NCI-H748 (cell line): ENCODE measurements around the gene BBS10.
"Not testable (repeated sequence)": the region's sequence is repeated elsewhere in the genome, so short reads cannot be mapped to it uniquely, and the experiment has no call there.

Experiments used
- DNase-seq: peaks from one replicate; lab custom pipeline; 2025; ENCODE audit not compliant: unreplicated experiment; lab: John Stamatoyannopoulos, UW

Gene BBS10

GRCh38 chr12:76332606-76333005 is 15.6 kb downstream of the BBS10 start:
- no peak for DNase-seq

- DNase-seq, result no peak
Measured at GRCh38 chr12:76329606-76330005, 18.6 kb downstream of the BBS10 start.

GRCh38 chr12:76329159-76329558 is 19.1 kb downstream of the BBS10 start:
- no peak for DNase-seq

GRCh38 chr12:76319595-76320319 is 28.5 kb downstream of the BBS10 start:
- DNase-seq, result not testable (repeated sequence)

- DNase-seq, result no peak
Measured at GRCh38 chr12:76318773-76319594, 29.2 kb downstream of the BBS10 start.

GRCh38 chr12:76317976-76318375 is 30.2 kb downstream of the BBS10 start:
- DNase-seq, result no peak

GRCh38 chr12:76316468-76316867 is 31.7 kb downstream of the BBS10 start:
- no peak for DNase-seq

- no peak for DNase-seq
Measured at GRCh38 chr12:76313299-76313698, 34.9 kb downstream of the BBS10 start.

GRCh38 chr12:76312315-76312714 is 35.9 kb downstream of the BBS10 start:
- DNase-seq, result no peak

GRCh38 chr12:76311796-76312195 is 36.4 kb downstream of the BBS10 start:
- DNase-seq, result no peak

GRCh38 chr12:76310110-76310509 is 38.1 kb downstream of the BBS10 start:
- DNase-seq, result no peak

- DNase-seq, result no peak
Measured at GRCh38 chr12:76308866-76309265, 39.3 kb downstream of the BBS10 start.

- DNase-seq, result no peak
Measured at GRCh38 chr12:76307083-76307482, 41.1 kb downstream of the BBS10 start.

- DNase-seq, result no peak
Measured at GRCh38 chr12:76303989-76304460, 44.2 kb downstream of the BBS10 start.

GRCh38 chr12:76303365-76303764 is 44.9 kb downstream of the BBS10 start:
- DNase-seq, result no peak

- DNase-seq, result no peak
Measured at GRCh38 chr12:76300297-76300665, 47.9 kb downstream of the BBS10 start.

- no peak for DNase-seq
Measured at GRCh38 chr12:76299536-76300296, 48.5 kb downstream of the BBS10 start.
